GM12872 (cell line): ENCODE results near the gene MFAP2.
A peak's percentile ranks its signal among the peaks of the same experiment; 100 is the strongest.

Experiments
- TF ChIP-seq, protein P1 (sequence below): IDR thresholded peaks from 3 replicates; pipeline ENCODE4 v1.5.1; 2011; ENCODE audit warnings: low read depth, mild to moderate bottlenecking, low read length, moderate library complexity; ENCODE audit not compliant: insufficient read depth

MFAP2 gene, protein sequence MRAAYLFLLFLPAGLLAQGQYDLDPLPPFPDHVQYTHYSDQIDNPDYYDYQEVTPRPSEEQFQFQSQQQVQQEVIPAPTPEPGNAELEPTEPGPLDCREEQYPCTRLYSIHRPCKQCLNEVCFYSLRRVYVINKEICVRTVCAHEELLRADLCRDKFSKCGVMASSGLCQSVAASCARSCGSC

DNA sequence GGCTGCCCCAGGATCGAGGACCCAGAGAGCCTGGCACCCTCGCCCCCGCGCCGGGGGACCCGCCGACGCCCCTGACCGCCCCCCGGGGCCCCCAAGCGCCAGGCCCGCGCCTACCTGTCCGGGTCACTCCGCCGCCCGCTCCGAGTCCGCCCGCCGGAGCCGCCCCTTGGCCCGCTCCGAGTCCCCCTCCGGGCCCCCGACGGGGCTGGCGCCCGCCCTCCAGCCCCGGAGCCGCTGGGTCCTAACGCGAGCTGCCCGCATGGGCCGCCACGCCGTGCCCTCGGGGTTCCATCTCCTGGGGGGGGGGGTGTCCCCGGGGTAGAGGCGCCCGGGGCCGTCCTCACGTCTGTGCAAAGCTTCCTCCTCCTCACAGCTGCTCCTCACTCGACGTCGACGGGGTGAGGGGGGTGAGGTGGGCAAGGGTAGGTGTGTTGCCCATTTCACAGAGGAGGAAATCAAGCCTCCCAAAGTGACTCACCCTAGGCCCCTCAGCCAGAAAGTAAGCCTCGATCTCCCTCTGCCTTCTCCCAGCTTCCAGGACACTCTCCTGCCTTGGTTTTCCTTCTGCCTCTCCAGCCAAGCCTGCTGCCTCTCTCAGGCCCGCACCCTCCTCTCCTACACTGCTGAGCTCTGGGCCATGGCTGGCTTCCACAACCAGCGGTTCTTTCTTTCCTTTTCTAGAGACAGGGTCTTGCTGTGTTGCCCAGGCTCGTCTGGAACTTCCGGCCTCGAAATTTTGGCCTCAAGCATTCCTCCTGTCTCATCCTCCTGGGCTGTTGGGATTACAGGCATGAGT lies at the start of gene MFAP2:
Gene MFAP2, minus strand, starts transcription at position 148 of the 796 bp plus-strand sequence. CDS start 2,347 bp downstream, outside the sequence.
- TF ChIP-seq, protein P1, sequence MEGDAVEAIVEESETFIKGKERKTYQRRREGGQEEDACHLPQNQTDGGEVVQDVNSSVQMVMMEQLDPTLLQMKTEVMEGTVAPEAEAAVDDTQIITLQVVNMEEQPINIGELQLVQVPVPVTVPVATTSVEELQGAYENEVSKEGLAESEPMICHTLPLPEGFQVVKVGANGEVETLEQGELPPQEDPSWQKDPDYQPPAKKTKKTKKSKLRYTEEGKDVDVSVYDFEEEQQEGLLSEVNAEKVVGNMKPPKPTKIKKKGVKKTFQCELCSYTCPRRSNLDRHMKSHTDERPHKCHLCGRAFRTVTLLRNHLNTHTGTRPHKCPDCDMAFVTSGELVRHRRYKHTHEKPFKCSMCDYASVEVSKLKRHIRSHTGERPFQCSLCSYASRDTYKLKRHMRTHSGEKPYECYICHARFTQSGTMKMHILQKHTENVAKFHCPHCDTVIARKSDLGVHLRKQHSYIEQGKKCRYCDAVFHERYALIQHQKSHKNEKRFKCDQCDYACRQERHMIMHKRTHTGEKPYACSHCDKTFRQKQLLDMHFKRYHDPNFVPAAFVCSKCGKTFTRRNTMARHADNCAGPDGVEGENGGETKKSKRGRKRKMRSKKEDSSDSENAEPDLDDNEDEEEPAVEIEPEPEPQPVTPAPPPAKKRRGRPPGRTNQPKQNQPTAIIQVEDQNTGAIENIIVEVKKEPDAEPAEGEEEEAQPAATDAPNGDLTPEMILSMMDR, result no peak

DNA sequence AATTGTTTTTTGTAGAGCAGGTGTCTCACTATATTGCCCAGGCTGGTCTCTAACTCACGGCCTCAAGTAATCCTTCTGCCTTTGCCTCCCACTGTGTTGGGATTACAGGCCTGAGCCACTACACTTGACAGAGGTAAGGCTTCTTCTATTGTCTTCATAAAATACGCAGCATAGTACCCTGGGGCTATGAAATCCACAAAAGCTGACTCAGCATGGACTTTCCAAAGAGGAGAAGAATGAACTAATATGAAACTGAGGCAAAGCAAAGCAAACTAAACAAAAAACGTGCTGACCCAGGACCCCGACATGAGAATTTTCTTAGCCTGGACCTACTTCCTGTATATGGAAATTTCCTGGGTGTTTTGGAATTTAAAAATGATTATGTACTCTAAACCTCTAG lies 49.8 kb upstream of the MFAP2 start:
- TF ChIP-seq, protein P1, result no peak

DNA sequence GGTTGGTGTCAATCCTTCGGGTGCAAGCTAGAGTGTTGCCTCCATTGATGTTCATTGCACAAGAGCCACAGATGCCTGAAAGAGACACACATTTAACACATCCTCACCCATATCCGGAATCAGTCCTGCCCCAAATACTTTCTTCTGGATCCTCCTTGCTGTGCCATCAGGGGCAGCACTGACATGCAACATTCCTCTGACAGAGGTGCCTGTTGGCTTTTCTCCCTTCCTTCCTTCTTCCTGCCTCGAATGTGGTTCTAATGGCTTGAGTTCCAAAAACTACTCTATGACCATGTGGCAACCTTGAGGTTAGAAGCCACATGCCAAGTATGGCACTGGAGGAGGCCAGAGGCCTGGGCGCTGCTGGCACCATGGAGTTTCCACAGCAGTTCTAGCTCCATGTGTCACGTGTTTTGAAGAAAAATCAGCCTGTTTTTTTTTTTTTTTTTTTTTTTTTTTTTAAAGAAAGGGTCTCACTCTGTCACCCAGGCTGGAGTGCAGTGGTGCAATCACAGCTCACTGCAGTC lies 48.3 kb upstream of the MFAP2 start:
- TF ChIP-seq, protein P1, result no peak

DNA sequence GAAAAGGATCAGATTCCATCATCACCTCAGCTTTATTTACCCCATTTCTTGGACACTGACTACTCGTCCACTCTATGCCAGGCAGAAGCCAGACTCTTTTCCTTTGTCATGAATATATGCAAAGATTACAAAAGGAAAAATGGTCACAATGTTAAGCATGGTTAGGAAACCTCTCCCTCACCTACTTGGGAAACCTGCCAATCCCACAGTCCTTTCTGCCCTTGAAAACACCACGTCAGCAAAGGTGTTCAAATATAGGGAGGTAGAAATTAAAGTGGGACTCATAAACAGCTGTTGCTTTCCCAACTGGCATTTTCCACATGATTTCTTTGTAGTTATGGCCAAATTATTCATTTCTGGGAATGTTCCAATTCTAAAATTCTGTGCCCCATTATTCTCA lies 47.5 kb upstream of the MFAP2 start:
- TF ChIP-seq, protein P1, result no peak

DNA sequence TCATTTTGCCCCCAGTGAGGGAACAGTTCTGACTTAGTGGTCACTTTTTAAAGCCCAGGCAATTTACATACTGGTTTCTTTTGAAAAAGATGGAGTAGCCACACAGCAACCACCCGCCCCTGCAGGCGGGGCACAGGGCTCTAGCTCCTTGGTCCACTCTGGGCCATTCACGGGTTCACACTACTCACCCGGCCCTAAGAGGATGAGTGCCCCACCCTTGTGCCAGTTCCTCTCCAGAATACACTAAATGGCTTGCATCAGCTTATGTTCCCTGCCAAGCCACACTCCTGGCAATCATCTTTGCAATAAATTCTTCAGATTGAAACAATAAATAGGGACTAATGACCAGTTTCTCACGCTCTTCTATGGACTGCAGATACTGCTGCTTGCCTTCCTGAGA lies 47.0 kb upstream of the MFAP2 start:
- TF ChIP-seq, protein P1, result no peak

DNA sequence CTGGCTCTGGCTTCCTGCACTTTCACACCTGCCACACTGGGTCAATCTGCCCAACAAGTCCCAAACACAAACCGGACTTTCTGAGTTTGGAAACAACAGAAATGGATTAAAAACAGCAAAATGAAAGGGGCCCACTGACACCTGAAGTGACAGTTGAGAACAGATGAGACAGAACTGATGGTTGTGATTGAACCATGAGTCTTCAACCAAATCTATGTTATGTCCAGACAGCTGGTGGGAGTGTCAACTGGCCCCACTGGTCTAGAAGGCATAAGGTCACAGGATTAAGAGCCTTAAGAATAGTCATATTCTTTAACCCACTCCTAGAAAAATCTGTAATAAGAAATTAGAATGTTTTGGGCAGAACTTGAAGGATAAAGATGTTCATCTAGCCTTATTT lies 44.3 kb upstream of the MFAP2 start:
- TF ChIP-seq, protein P1, result no peak

DNA sequence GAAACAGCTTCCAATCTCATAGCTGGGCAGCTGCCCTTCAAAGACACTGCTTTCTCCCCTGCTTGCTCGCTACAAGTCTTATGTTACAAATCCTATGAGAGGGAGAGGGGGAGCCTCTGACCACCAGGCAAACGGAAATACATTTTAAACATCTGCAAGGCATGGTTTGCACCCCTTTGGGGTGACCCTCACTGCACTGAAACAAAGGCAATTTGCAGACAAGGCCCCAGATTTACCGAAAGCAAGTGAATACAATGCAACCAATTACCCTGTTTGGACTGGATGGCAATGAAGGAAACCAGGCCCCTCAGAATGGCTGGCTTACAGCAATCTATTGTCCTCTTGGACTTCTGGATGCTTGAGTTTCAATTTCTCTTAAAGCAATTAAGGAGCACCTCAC lies 43.2 kb upstream of the MFAP2 start:
- TF ChIP-seq, protein P1, result peak; percentile 50; the same call in 2 of the 3 replicates
